OCI-M2 (cell line): ENCODE results near the gene MISP.
"Not testable (repeated sequence)": the region's sequence is repeated elsewhere in the genome, so short reads cannot be mapped to it uniquely, and the experiment has no call there.

Experiments
- DNase-seq: peaks from one replicate; lab custom pipeline; 2025; ENCODE audit not compliant: unreplicated experiment; lab: John Stamatoyannopoulos, UW

Gene MISP

GRCh38 chr19:725461-726089 is 25.3 kb upstream of the MISP start:
- DNase-seq = no peak

- no peak for DNase-seq
These were observed 23.6 kb upstream of the MISP start for GRCh38 chr19:726993-727956.

DNA sequence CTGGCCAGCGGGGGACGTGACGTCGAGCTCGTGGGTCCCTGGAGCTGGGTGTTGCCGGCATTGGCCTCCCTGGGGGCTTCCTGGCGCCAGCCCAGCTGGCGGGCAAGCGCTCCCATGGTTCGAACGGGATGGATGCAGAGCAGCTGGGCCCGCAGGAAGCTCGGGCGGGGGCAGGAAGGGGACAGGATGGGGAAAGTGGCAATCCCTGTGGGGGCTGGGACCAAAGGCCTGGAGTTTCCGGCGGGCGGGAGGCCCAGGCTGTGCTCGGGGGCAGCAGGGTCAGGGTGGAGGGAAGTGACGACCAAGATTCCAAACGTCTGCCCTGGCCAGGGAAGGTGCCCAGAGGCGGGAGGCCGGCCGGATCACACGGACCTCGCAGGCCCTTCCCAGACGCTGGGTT is 22.9 kb upstream of the MISP start:
- DNase-seq = no peak

DNA sequence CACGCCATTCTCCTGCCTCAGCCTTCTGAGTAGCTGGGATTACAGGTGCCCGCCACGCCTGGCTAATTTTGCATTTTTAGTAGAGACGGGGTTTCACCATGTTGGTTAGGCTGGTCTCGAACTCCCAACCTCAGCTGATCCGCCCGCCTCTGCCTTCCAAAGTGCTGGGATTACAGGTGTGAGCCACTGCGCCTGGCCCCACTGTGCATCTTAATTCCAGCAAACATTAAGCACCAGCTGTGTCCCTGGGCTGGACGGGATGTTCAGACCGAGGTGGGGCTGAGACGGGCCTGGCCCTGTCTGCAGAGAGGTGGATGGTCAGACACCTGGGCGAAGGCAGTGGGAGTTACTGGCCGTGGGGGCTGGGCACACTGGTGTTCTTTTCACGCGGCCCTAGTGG is 21.3 kb upstream of the MISP start:
- DNase-seq = not testable (repeated sequence)

DNA sequence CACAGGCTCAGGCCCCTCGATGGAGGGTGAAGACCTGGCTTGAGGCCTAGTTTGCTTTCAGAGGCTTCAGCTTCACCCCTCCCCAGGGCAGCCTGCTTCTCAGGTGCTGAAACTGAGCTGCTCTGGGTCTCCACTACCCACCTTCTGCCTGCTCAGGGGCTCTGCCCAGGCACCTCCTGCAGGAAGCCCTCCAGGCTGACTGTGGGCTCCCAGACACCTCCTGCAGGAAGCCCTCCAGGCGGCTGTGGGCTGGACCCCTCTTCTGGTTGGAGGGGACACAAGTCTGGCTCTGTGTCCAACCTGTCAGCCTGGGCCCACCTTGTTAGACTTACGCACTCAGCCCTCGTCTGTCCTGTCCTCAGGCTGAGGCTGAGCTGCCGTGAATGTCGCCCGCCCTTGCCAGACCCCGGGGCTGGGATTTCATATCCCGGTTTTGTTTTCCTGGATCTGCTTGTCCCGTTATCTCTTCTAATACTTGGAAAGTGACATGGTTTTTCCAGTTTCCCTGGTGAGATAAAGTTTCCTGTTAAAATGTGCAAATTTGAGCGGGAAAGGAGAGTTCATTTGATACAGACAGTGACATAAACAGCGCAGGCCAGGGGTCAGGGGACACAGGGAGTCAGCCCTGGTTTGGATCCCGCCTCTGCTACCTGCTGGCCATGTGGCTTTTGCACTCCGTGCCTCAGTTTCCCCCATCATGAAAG is 20.8 kb upstream of the MISP start:
- DNase-seq = no peak

DNA sequence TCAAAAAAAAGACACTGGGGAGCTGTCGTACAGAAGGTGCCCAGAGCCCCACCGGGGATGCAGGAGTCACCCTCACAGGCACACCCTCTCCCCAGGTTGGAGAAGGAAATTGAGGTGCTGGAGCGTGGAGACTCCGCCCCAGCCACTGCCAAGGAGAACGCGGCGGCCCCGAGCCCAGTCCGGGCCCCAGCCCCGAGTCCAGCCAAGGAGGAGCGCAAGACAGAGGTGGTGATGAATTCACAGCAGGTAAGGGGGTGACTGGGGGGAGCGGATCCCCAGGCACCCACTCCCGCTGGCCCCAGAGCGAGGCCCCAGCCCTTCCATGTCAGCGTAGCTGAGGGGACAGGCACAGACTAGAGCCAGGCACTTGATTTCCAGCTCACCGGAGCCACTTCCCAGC is 19.9 kb upstream of the MISP start:
- no peak for DNase-seq

DNA sequence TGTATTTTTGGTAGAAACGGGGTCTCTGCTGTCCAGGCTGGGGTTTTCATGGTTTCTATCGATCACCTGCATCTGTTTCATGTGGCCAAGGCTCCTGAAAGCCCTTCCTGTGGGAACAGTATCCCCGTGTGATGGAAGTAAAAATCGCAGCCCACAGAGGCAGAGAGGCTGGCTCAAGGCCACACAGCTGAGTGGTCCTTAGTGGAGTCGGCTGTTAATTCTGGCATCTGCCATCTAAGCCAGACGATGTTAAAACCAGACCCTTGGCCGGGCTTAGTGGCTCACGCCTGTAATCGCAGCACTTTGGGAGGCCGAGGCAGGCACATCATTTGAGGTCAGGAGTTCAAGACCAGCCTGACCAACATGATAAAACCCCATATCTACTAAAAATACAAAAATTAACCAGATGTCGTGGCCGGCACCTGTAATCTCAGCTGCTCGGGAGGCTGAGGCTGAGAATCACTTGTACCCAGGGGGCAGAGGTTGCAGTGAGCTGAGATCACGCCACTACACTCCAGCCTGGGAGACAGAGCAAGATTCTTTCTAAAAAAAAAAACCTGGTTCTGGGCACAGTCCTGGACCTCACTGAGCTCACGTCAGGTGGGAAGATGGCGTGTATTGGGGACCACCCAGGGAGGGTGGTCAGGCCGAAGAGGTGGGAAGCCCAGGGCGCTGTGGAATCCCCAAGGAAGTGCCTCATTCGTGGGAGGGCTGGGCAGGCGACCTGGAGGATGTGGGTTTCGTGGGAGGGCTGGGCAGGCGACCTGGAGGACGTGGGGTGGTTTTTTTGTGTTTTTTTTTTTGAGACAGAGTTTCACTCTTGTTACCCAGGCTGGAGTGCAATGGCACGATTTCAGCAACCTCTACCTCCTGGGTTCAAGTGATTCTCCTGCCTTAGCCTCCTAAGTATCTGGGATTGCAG is 18.5 kb upstream of the MISP start:
- no peak for DNase-seq

- no peak for DNase-seq
These were observed 16.2 kb upstream of the MISP start for GRCh38 chr19:734716-735115.

DNA sequence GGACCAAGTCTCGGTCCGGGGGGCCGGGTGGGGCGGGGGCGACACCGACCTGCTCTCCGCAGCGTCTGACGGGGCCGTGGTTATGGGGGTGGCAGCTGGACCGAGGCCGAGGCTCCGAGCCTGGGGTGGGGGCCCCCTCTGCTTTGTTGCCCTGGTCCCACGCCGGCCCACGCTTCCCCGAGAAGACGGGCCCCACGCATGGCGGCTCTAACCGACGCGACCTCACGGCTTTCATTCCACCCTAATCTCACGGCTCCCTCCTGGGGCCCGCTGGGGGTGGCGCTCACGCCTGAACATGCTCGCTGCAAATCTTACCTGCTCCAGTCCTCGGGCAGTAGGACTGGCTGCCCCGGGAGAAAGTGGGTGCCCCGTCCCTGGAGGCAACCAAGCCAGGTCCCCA is 14.8 kb upstream of the MISP start:
- no peak for DNase-seq

DNA sequence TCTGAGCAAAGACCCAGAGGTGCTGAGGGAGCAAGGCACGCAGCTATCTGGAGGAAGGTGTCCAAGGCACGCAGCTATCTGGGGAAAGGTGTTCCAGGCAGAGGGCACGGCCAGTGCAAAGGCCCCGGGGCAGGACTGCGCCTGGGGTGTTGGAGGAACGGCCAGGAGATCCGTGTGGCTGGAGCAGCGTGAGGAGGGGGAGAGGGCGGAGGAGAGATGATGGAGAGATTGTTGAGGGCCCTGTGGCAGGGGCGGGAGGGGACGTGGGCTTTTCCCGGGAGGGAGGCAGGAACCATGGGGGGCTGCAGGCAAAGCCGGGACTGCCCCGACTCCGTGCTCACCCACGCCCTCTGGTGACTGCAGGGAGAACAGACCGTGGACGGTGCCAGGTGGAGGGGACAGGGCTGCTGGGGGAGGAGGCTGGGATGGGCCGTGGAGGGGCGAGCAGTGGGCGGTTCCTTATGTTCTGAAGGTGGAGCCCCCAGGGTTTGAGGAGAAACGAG is 13.3 kb upstream of the MISP start:
- DNase-seq = no peak

DNA sequence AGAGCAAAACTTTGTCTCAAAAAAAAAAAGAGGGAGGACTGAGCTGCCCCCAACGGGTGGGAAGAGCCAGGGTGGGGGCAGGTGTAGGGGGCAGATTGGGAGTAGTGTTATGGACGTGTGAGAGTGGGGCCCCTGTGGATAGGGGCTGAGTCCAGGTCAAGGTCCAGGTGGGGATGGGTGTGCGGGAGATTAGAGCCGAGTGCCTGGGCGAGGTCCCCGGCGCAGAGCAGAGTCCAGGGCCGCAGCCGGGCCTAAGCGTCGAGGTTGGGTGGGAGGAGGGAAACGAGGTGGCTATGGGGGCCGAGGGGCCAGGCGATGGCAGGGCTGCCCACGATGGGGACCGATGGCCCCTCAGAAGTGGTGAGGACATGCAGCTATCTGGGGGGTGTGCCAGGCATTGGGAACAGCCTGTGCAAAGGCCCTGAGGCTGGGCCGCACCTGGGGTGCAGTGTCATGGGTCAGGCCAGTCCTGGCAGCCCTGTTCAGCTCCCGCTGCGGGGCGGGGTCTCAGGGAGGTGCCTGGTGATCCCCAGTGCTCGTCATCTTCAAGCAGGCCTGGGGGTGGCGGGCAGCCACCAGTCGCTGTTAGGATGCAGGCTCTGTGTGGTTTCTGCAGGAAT is 12.3 kb upstream of the MISP start:
- DNase-seq = no peak

DNA sequence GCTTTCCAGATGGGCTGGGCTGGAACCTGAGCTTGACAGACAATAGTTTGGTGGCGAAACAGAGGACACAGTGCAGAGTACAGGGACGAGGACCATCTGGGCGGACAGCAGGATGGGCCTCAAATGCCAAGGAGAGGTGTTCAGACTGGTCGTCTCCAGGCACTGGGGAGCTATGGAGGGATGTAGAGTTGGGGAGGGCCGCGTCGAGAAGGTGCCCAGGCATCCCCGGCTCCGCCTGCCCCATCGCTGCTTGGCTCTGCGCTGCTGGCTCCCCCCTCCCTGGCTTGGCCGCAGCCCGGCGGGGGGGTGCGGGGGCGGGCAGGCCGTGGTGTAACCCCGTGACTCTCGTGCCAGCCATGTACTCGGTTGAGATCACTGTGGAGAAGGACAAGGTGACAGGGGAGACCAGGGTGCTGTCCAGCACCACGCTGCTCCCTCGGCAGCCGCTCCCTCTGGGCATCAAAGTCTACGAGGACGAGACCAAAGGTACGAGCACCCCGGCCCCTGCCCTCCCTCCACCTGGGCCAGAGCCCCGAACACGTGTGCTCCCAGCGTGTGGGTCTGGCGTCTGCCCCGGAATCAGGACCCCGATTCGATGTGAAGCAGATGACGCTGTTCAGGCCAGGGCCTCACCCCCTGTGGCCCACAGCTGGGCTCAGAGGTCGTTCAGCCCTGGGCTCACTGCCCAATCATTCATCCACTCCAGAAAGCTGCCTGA is 10.8 kb upstream of the MISP start:
- no peak for DNase-seq

- not testable (repeated sequence) for DNase-seq
These were observed 10.0 kb upstream of the MISP start for GRCh38 chr19:740816-741505.

GRCh38 chr19:741506-742131 is 9.3 kb upstream of the MISP start:
- DNase-seq = no peak

GRCh38 chr19:742540-743075 is 8.3 kb upstream of the MISP start:
- DNase-seq = no peak

DNA sequence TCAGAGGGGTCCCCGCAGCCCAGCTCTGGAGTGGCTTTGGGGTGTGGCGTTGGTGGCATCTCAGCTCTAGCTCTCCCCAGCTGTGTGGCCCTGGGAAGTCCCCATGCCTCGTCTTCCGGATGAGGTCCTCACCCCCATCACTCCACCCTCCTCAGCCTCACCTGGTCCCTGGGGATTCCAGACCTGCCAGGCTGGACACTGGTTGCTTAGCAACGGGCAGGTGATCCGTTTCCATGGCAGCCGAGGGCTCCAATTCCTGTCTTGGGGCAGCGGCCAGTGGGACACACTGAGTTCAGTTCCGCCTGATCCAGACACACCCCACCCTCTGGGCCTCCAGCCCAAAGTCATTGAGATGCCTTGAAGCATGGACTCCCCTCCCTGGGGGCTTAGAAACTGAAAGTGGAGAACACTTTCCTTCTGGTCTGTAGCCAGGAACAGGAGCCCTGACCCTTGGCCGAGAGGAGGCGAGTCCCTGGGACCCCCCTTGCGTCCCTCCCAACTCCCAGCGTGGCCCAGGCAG is 7.7 kb upstream of the MISP start:
- DNase-seq = no peak

DNA sequence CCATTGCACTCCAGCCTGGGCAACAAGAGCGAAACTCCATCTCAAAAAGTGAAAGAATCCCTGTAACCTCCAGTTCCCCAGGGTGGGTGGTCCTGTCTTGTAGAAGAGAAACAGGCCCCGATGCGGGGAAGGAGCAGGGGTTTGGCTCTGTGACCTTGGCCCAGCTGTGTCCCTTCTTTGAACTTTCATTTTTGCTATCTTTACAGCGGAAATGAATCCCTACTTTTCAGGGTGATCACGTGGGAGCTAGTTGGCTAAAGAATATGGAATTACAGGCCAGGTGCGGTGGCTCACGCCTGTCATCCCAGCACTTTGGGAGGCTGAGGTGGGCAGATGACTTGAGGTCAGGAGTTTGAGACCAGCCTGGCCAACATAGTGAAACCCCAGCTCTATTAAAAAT is 5.8 kb upstream of the MISP start:
- not testable (repeated sequence) for DNase-seq
